Activated CD4-positive, alpha-beta T cell treated with anti-CD3 and anti-CD28 coated beads, Interleukin-10, Interleukin-2, amounts not matched to agents 100 ng/mL and 50 ng/mL, durations not matched to agents 16 hours and 8 hours (primary cell): ENCODE results near the gene CUTA.

Experiments used
- DNase-seq: peaks from one replicate; pipeline ENCODE4 v3.0.0-alpha.2; 2020

The CUTA gene

GRCh38 chr6:33417903-33418689 lies at the start of gene CUTA:
Gene CUTA (minus strand): TSS chr6:33418107. CDS start chr6:33418000, 107 bp downstream.
- DNase-seq = peak; percentile 100

GRCh38 chr6:33467091-33467490 lies 49.2 kb upstream of the CUTA start:
- no peak for DNase-seq

GRCh38 chr6:33466075-33466735 lies 48.3 kb upstream of the CUTA start:
- DNase-seq = no peak

- no peak for DNase-seq
Observed at GRCh38 chr6:33459226-33459625, 41.3 kb upstream of the CUTA start.

GRCh38 chr6:33458676-33459075 lies 40.8 kb upstream of the CUTA start:
- DNase-seq = no peak

GRCh38 chr6:33456156-33456555 lies 38.2 kb upstream of the CUTA start:
- DNase-seq = no peak

GRCh38 chr6:33455051-33455450 lies 37.1 kb upstream of the CUTA start:
- DNase-seq = no peak

GRCh38 chr6:33454009-33454946 lies 36.4 kb upstream of the CUTA start, which contains the start of gene ZBTB9:
Gene ZBTB9 (plus strand): TSS chr6:33454576. CDS start chr6:33455101, 525 bp downstream.
- DNase-seq = peak; percentile 98

GRCh38 chr6:33453393-33454008 lies 35.6 kb upstream of the CUTA start:
- no peak for DNase-seq

GRCh38 chr6:33452496-33452895 lies 34.6 kb upstream of the CUTA start:
- no peak for DNase-seq

- DNase-seq = no peak
Observed at GRCh38 chr6:33451606-33452005, 33.7 kb upstream of the CUTA start.

GRCh38 chr6:33450434-33450833 lies 32.5 kb upstream of the CUTA start:
- no peak for DNase-seq

GRCh38 chr6:33446356-33446755 lies 28.4 kb upstream of the CUTA start:
- DNase-seq = no peak

GRCh38 chr6:33445119-33445603 lies 27.3 kb upstream of the CUTA start:
- DNase-seq = no peak

GRCh38 chr6:33443619-33444504 lies 26.0 kb upstream of the CUTA start:
- DNase-seq = no peak

- no peak for DNase-seq
Observed at GRCh38 chr6:33443025-33443424, 25.1 kb upstream of the CUTA start.

GRCh38 chr6:33442283-33442682 lies 24.4 kb upstream of the CUTA start:
- no peak for DNase-seq

GRCh38 chr6:33441457-33441856 lies 23.6 kb upstream of the CUTA start:
- DNase-seq = no peak

GRCh38 chr6:33440649-33441309 lies 22.9 kb upstream of the CUTA start:
- DNase-seq = no peak

GRCh38 chr6:33439956-33440648 lies 22.2 kb upstream of the CUTA start:
- DNase-seq = no peak
